Cardiac muscle cell (in vitro differentiated cells and primary cell): ENCODE measurements around the gene ANO9. TPM values are rescaled to one million over a fixed set of nuclear protein-coding genes. Genes with fewer than 3 reads are reported as not detected.

ENCODE experiments used
- DNase-seq, 2 donors: peaks; one replicate each; pipeline versions ENCODE4 v3.0.0 to v3.0.0-alpha.2; 2010 to 2017; ENCODE audit warnings: low read depth in 1 of 2, low spot score in 1 of 2
- H3K27ac ChIP-seq: fragments of 200-600 bp; sonication (generic); 2 replicates; pipeline ENCODE4 v1.5.1; 2016
- H3K27me3 ChIP-seq: fragments of 200-600 bp; sonication (generic); 2 replicates; pipeline ENCODE4 v1.6.0; 2016; ENCODE audit warnings: control low read depth
- H3K36me3 ChIP-seq: fragments of 200-600 bp; sonication (generic); 2 replicates; pipeline ENCODE4 v1.5.1; 2016; ENCODE audit warnings: control low read depth
- H3K4me1 ChIP-seq: fragments of 200-600 bp; sonication (generic); 2 replicates; pipeline ENCODE4 v1.8.1; 2017; ENCODE audit warnings: low read depth, mild to moderate bottlenecking, mixed run types
- H3K4me3 ChIP-seq: fragments of 200-600 bp; sonication (generic); 2 replicates; pipeline ENCODE4 v1.5.1; 2016; ENCODE audit warnings: mild to moderate bottlenecking
- H3K9me3 ChIP-seq: fragments of 200-600 bp; sonication (generic); 2 replicates; pipeline ENCODE4 v1.5.1; 2017; ENCODE audit warnings: low read depth, mild to moderate bottlenecking, control low read depth
- polyA plus RNA-seq: library from polyadenylated mRNA; unstranded; fragments of >200 nt; fragmentation: Nextera tagmentation; extraction: Ambion mirVana; gene quantifications from 2 replicates; pipeline ENCODE4 v1.2.1, GENCODE V29; 2016
- total RNA-seq: library from RNA; depleted of rRNA; stranded (reverse); fragments of >200 nt; gene quantifications from 2 replicates; pipeline ENCODE4 v1.2.3, GENCODE V29; 2016
- TF ChIP-seq, protein P1 (sequence below): IDR thresholded peaks from 2 replicates; pipeline ENCODE4 v1.5.1; 2012; ENCODE audit warnings: low read depth, mild to moderate bottlenecking, low read length

Gene ANO9
- total and polyA plus RNA-seq, 2 experiments from 2014 or later, result 0.23 to 0.51 TPM

DNA sequence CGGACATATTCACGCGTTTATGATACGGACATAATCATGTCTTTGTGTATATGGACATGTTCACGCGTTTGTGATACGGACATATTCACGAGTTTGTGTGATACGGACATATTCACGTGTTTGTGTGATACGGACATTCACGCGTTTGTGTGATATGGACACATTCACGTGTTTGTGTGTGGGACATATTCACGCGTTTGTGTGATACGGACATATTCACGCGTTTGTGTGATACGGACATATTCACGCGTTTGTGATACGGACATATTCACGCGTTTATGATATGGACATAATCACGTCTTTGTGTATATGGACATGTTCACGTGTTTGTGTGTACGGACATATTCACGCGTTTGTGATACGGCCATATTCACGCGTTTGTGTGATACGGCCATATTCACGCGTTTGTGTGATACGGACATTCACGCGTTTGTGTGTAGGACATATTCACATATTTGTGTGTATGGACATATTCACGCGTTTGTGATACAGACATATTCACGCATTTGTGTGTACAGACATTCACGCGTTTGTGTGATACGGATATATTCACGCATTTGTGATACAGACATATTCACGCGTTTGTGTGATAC is 33.2 kb upstream of the ANO9 start:
- no peak for DNase-seq
- H3K4me3 ChIP-seq, result no peak overlapping the region
- no peaks in the 10 kb centered on the region for H3K9me3 ChIP-seq
- TF ChIP-seq, protein P1, sequence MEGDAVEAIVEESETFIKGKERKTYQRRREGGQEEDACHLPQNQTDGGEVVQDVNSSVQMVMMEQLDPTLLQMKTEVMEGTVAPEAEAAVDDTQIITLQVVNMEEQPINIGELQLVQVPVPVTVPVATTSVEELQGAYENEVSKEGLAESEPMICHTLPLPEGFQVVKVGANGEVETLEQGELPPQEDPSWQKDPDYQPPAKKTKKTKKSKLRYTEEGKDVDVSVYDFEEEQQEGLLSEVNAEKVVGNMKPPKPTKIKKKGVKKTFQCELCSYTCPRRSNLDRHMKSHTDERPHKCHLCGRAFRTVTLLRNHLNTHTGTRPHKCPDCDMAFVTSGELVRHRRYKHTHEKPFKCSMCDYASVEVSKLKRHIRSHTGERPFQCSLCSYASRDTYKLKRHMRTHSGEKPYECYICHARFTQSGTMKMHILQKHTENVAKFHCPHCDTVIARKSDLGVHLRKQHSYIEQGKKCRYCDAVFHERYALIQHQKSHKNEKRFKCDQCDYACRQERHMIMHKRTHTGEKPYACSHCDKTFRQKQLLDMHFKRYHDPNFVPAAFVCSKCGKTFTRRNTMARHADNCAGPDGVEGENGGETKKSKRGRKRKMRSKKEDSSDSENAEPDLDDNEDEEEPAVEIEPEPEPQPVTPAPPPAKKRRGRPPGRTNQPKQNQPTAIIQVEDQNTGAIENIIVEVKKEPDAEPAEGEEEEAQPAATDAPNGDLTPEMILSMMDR, result no peak
- no peak overlapping the region for H3K27ac ChIP-seq
- no peaks in the 10 kb centered on the region for H3K4me1 ChIP-seq
- no peaks in the 10 kb centered on the region for H3K36me3 ChIP-seq
- no peaks in the 10 kb centered on the region for H3K27me3 ChIP-seq

DNA sequence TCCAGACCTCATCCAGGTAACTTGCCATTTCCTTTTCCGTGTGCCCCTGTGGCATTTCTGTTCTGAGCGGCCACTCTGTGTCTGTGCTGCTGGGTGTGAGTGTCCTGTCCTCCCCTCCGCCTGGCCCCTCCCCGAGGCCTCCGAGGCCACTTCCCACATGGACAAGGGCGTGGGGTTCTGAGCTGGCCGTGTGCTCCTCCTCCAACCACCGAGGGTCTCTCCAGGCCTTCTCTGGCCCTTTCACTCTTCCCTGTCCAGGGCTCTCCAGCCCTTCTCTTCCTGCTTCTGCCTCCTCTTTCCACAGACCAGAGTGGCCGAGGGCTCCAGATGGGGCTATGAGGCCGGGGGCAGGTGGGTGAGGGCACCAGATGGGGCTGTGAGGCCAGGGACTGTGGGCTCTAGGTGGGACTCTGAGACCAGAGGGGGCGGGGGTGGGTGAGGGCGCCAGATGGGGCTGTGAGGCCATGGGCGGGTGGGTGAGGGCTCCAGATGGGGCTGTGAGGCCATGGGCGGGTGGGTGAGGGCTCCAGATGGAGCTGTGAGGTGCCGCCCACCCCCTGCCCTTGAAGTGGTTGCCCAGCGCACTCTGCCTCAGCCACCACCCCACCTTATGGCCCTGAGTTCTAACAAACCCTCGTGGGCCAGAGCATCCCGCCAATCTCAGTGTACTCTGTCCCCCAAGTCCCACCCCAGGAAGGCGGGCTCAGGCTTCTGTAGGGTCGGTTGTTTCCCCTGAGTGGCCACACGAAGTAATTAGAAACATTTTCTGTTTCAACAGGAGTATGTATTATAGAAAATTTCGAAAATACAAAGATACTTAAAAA is 32.4 kb upstream of the ANO9 start:
- Histone ChIP-seq H3K27ac (no peak overlapping the region), H3K36me3 (no peaks in the 10 kb centered on the region), H3K4me3 (no peak overlapping the region), H3K4me1 (peaks cover 5% of the 10 kb centered on the region), H3K9me3 (no peaks in the 10 kb centered on the region), H3K27me3 (no peaks in the 10 kb centered on the region)
- TF ChIP-seq, protein P1, result no peak
- no peak for DNase-seq

DNA sequence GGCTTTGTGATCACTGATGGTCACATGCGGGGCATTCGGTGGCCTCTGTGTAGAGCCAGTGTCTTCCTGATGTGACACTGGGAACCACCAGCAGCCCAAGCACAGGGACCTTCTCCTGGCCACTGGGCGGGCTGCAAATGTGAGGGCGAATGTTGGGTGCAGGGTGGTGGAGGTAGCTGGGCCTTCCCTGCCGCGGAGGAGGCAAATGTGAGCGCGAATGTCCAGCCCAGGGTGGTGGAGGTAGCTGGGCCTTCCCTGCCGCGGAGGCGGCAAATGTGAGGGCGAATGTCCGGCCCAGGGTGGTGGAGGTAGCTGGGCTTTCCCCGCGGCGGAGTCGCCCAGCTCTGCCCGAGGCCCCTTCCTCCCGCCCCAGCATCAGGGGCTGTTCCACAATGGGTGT is 31.6 kb upstream of the ANO9 start:
- Histone ChIP-seq H3K4me3 (no peak overlapping the region), H3K27ac (no peak overlapping the region), H3K4me1 (peaks cover 11% of the 10 kb centered on the region), H3K36me3 (no peaks in the 10 kb centered on the region), H3K9me3 (no peaks in the 10 kb centered on the region), H3K27me3 (no peaks in the 10 kb centered on the region)
- no peak for DNase-seq
- TF ChIP-seq, protein P1, result no peak

DNA sequence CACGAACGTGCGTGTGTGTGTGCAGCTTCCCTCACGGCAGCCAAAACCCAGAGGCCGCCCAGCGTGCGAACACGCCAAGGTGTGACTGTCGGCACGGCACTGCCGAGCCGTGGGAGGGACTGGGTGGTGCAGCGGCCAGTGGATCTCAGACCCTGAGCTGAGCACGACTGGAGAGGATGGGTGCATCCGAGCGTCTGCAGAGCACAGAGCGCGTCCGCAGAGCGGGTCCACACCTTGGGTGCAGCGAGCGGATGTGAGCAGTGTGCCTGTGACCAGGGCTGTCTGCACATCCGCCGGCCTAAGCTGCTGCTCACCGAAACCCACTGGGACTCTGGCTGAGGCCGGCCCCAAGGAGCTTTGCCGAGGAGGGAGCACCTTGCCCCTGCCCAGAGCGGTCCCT is 31.0 kb upstream of the ANO9 start:
- Histone ChIP-seq H3K9me3 (no peaks in the 10 kb centered on the region), H3K27me3 (no peaks in the 10 kb centered on the region), H3K36me3 (no peaks in the 10 kb centered on the region), H3K27ac (no peak overlapping the region), H3K4me1 (peaks cover 17% of the 10 kb centered on the region), H3K4me3 (no peak overlapping the region)
- TF ChIP-seq, protein P1, result no peak
- DNase-seq, result no peak

DNA sequence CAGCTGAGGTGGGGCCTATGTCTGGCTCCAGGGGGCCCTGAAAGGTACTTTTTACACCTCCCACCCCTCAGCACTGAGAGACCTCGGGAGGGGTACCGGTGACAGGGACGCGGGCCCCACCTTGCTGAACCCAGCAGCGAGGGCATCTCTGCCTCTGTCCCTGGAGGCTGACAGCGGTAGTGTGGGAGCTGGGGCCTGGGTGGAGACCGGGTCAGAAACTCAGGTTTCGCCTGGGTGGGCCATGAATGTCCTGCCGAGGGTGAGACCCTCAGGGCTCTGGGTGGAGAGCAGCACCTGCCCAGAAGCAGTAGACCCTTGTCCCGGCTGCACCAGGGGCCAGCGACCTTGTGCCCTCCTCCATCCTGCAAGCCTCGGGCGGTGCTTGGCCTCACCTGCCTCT is 30.5 kb upstream of the ANO9 start:
- no peak for DNase-seq
- no peaks in the 10 kb centered on the region for H3K27me3 ChIP-seq
- H3K4me1 ChIP-seq, result peaks cover 19% of the 10 kb centered on the region
- no peaks in the 10 kb centered on the region for H3K9me3 ChIP-seq
- H3K36me3 ChIP-seq, result no peaks in the 10 kb centered on the region
- H3K27ac ChIP-seq, result no peak overlapping the region
- TF ChIP-seq, protein P1, result no peak
- H3K4me3 ChIP-seq, result no peak overlapping the region
